Measurements from ENCODE around the gene AGAP3. TPM values are rescaled to one million over a fixed set of nuclear protein-coding genes. Genes with fewer than 3 reads are reported as not detected.
A peak's percentile ranks its signal among the peaks of the same experiment; 100 is the strongest.

The AGAP3 gene
- total and polyA plus RNA-seq, 3 donors from 2014 or later: 44.1 to 90.5 (median 65.6) TPM

DNA sequence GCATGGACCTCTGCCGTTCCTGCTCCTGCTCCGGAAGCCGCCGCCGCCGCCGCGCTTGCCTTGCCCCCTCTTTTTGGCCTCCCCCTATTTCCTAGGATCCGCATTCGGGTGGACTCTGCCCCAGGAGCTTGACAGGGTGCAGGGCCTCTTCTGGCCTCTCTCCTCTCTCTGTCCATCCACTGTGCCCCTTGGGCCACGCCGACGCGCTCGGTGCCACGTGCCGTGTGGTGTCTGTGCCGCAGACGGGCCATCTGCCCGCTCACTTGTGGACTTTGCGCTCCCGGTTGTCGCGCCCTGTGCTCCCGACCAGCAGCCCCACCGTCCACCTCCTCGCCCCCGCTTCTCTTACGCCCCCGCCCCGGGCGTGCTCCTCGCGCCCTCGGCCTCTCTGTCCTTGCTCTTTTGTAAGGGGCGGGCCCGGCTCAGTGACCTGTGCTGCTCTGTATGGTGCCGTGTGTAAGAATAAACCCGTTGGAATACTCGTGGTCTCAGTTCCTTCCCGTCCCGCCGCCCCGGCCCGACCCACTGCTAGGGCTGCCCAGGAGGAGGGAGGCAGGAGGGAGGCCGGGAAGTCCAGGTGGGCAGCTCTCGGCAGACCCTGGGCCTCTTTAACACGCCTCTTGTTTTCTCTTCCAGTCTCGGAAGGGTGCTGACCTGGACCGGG lies 37.0 kb downstream of the AGAP3 start:
- intact Hi-C loops (cut with DNase I; ENCODE audit: low total_unique reads): loop anchor here (10.0 kb wide), 1 partner anchor 52 kb away; no protein-coding TSS in a partner anchor
- H3K4me3 ChIP-seq: peak overlapping the region in 1 of 2 donors; percentile 13
- H3K27ac ChIP-seq: no peak overlapping the region
- no peaks in the 10 kb centered on the region for H3K9me3 ChIP-seq
- no peaks in the 10 kb centered on the region for H3K27me3 ChIP-seq
- peaks cover 6% of the 10 kb centered on the region for H3K4me1 ChIP-seq
- no peak for DNase-seq
- H3K36me3 ChIP-seq (ENCODE audit: low read depth, missing control alignments): no peaks in the 10 kb centered on the region
- WGBS, 2 donors: 70 to 73% methylated on average over 30 to 50 of the region's 50 CpGs
- TF ChIP-seq, protein P1, sequence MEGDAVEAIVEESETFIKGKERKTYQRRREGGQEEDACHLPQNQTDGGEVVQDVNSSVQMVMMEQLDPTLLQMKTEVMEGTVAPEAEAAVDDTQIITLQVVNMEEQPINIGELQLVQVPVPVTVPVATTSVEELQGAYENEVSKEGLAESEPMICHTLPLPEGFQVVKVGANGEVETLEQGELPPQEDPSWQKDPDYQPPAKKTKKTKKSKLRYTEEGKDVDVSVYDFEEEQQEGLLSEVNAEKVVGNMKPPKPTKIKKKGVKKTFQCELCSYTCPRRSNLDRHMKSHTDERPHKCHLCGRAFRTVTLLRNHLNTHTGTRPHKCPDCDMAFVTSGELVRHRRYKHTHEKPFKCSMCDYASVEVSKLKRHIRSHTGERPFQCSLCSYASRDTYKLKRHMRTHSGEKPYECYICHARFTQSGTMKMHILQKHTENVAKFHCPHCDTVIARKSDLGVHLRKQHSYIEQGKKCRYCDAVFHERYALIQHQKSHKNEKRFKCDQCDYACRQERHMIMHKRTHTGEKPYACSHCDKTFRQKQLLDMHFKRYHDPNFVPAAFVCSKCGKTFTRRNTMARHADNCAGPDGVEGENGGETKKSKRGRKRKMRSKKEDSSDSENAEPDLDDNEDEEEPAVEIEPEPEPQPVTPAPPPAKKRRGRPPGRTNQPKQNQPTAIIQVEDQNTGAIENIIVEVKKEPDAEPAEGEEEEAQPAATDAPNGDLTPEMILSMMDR (IDR thresholded peaks at IDR 0.05): no peak
- TF ChIP-seq POLR2A (IDR thresholded peaks at IDR 0.05): no peak

DNA sequence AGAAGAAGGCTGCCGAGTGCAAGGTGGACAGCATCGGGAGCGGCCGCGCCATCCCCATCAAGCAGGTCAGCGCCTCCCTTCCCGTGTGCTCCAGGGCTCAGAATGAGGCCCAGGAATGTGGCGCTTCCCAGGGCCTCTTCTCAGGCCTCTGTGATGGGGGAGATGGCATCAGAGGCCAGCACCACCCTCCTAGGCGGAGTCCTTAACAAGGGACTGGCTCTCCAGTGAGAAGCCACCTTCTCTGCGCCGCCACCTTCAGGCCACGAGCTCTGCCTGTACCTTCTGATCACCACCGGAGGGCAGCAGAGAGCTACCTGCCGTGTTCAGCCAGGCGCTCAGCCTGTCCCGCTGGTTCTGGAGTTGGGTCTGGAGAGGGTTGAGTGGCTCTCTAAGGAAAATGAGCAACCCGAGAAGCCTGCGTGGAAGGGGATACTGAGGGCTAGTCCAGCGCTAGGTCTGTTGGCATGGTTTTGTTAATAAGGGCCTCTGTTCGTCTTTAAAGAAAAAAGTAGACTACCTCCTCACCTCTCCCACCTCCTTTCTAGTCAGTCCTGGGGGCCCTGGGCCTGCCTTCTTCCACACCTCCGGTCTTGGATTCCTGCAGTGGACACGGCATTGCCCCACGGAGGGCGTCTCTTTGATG lies 37.7 kb downstream of the AGAP3 start:
- peaks cover 6% of the 10 kb centered on the region for H3K4me1 ChIP-seq
- H3K27ac ChIP-seq: no peak overlapping the region
- no peak for TF ChIP-seq POLR2A (IDR thresholded peaks at IDR 0.05)
- TF ChIP-seq, protein P1 (IDR thresholded peaks at IDR 0.05): peak; percentile 90 to 95 (median 91)
- H3K27me3 ChIP-seq: no peaks in the 10 kb centered on the region
- H3K36me3 ChIP-seq (ENCODE audit: low read depth, missing control alignments): no peaks in the 10 kb centered on the region
- no peaks in the 10 kb centered on the region for H3K9me3 ChIP-seq
- intact Hi-C loops (cut with DNase I; ENCODE audit: low total_unique reads): loop anchor here (10.0 kb wide), 1 partner anchor 51 kb away; no protein-coding TSS in a partner anchor
- peak overlapping the region in 1 of 2 donors; percentile 13 for H3K4me3 ChIP-seq
- WGBS, 2 donors: 25 to 43% methylated on average over 16 to 24 of the region's 24 CpGs
- peak; percentile 90 for DNase-seq

DNA sequence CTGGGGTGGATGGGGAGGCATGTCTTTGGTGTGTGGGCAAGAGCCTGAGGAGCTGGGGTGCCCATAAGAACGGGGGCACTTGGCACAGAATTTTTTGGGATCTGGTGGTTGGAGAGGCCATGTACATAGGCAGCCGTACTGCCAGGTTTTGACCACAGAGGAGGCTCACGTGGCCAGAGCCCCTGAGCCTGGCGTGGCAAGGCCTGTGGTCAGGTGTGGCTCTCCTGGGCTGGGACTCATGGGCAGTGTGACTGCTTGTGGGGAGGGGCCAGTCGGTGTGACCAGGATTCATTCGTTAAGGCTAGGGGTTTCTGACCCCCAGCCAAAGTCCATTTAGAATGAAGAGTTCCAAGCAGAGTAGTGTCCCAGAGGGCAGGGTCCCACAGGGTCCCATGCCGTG lies 38.2 kb downstream of the AGAP3 start:
- TF ChIP-seq, protein P1 (IDR thresholded peaks at IDR 0.05): no peak
- no peak for TF ChIP-seq POLR2A (IDR thresholded peaks at IDR 0.05)
- no peak overlapping the region for H3K27ac ChIP-seq
- peaks cover 6% of the 10 kb centered on the region for H3K4me1 ChIP-seq
- WGBS, 2 donors: 83 to 90% methylated on average over 5 to 7 of the region's 7 CpGs
- no peaks in the 10 kb centered on the region for H3K9me3 ChIP-seq
- H3K4me3 ChIP-seq: no peak overlapping the region
- no peaks in the 10 kb centered on the region for H3K27me3 ChIP-seq
- H3K36me3 ChIP-seq (ENCODE audit: low read depth, missing control alignments): no peaks in the 10 kb centered on the region
- intact Hi-C loops (cut with DNase I; ENCODE audit: low total_unique reads): loop anchor here (10.0 kb wide), 1 partner anchor 50 kb away; no protein-coding TSS in a partner anchor
- DNase-seq: no peak

DNA sequence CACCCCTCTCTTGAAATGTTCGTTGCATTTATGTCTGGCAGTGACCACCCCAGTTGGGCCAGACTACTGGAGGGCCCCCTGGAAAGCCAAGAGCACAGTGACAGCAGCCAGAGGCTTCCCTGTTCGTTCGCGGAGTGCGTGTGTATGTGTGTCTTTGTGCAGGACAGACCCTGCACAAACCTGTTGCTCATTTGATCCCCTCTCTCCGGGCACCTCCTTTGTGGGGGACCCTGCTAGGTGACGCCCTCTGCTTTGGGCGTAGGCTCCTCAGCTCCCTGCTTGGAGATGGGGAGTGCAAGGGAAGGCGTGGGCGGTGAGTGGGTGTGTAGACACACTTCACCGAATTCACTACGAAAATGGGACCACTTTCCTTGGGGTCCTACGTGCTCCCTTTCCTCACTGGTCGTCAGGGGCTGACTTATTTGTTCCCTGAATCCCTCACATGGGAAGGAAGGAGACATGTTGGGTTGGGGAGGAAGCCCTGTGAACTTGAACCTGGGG lies 38.7 kb downstream of the AGAP3 start:
- H3K4me1 ChIP-seq: peaks cover 6% of the 10 kb centered on the region

More for the DNA sequence above, 38.7 kb downstream of the AGAP3 start:
- Histone ChIP-seq H3K4me3 (no peak overlapping the region), H3K36me3 (ENCODE audit: low read depth, missing control alignments) (no peaks in the 10 kb centered on the region), H3K27ac (no peak overlapping the region), H3K9me3 (no peaks in the 10 kb centered on the region), H3K27me3 (no peaks in the 10 kb centered on the region)
- 84 to 88% methylated on average over 12 to 14 of the region's 14 CpGs for WGBS, 2 donors
- TF ChIP-seq POLR2A (IDR thresholded peaks at IDR 0.05): no peak
- TF ChIP-seq, protein P1 (IDR thresholded peaks at IDR 0.05): no peak
- intact Hi-C loops (cut with DNase I; ENCODE audit: low total_unique reads): loop anchor here (10.0 kb wide), 1 partner anchor 50 kb away; no protein-coding TSS in a partner anchor
- no peak for DNase-seq

Measured in testis (tissue), 3 donors.